Activated naive CD8-positive, alpha-beta T cell treated with anti-CD3 and anti-CD28 coated beads, Interleukin-2, amount 50 U/mL, for 24 hours (primary cell): ENCODE data around the gene ATP8A2.
A peak's percentile ranks its signal among the peaks of the same experiment; 100 is the strongest.

Experiments used
- ATAC-seq: fragments of 150-1000 bp; cut with Tn5 transposase; one replicate; pipeline ENCODE4 v1.10.0; 2021
- DNase-seq: peaks from one replicate; pipeline ENCODE4 v3.0.0; 2021
- H3K27ac Mint-ChIP-seq: one replicate; pipeline ENCODE4 v1.8.0; 2021; ENCODE audit warnings: mild to moderate bottlenecking, mixed read lengths
- H3K27me3 Mint-ChIP-seq: one replicate; pipeline ENCODE4 v1.8.0; 2021; ENCODE audit warnings: mixed read lengths
- H3K36me3 Mint-ChIP-seq: one replicate; pipeline ENCODE4 v1.8.0; 2021; ENCODE audit warnings: low read depth, mixed read lengths
- H3K4me1 Mint-ChIP-seq: one replicate; pipeline ENCODE4 v1.8.0; 2021; ENCODE audit warnings: mixed read lengths
- H3K4me3 Mint-ChIP-seq: one replicate; pipeline ENCODE4 v1.8.0; 2021; ENCODE audit warnings: mild to moderate bottlenecking, moderate library complexity, mixed read lengths
- H3K9me3 Mint-ChIP-seq: one replicate; pipeline ENCODE4 v1.8.0; 2021; ENCODE audit warnings: mixed read lengths

Gene ATP8A2

GRCh38 chr13:25678398-25678797 lies 306.6 kb downstream of the ATP8A2 start:
- no peak for ATAC-seq
- H3K27ac Mint-ChIP-seq: no peak overlapping the region

GRCh38 chr13:25679159-25679558 lies 307.4 kb downstream of the ATP8A2 start:
- ATAC-seq: no peak
- Mint-ChIP-seq H3K4me1 (no peaks in the 10 kb centered on the region), H3K27me3 (no peaks in the 10 kb centered on the region), H3K27ac (no peak overlapping the region), H3K4me3 (no peak overlapping the region), H3K9me3 (peaks cover 4% of the 10 kb centered on the region), H3K36me3 (no peaks in the 10 kb centered on the region)
- no peak for DNase-seq

More at GRCh38 chr13:25678398-25678797, 306.6 kb downstream of the ATP8A2 start:
- DNase-seq: peak; percentile 2
- Mint-ChIP-seq H3K4me3 (no peak overlapping the region), H3K36me3 (no peaks in the 10 kb centered on the region), H3K4me1 (no peaks in the 10 kb centered on the region), H3K9me3 (peaks cover 4% of the 10 kb centered on the region), H3K27me3 (no peaks in the 10 kb centered on the region)

DNA sequence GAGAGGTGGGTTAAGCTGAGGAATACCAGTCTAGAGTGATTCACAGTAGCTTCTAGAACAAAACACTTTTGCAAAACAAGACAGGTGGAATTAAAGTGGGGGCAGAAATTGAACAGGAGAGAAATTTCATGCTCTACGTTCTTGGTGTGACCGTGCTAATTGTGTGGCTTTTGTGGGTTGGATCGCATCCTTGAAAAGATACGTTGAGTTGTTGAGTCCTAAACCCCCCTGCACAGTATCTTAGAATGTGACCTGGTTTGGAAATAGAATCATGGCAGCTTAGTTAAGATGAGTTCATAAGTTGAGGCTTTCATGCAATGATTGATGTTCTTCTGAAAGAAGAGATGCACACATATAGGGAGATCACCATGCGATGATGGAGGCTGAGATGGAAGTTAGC lies 308.2 kb downstream of the ATP8A2 start:
- H3K9me3 Mint-ChIP-seq: peaks cover 4% of the 10 kb centered on the region
- ATAC-seq (no peak), DNase-seq (no peak)
- no peaks in the 10 kb centered on the region for H3K36me3 Mint-ChIP-seq
- no peaks in the 10 kb centered on the region for H3K27me3 Mint-ChIP-seq
- no peak overlapping the region for H3K4me3 Mint-ChIP-seq
- H3K27ac Mint-ChIP-seq: no peak overlapping the region
- H3K4me1 Mint-ChIP-seq: no peaks in the 10 kb centered on the region

DNA sequence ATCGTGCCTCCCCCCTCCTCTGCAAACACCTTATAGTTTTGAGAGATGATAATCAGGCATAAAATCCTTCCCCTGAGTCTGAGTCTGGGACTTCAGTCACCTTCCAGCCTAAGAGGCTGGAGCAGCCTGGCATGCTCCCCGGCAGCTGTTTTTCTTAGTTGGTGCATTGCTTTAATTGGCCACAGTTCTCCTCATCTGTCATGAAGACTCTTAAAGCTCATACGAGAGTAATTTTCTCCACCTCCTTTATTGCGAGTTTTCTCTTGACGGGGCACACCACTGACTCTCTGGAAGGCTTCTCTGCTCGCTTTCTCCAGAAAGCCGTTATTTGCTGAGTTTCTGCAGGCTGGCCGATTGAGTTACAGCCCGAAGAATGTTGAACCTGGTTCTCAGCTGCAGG lies 310.5 kb downstream of the ATP8A2 start:
- Mint-ChIP-seq H3K27me3 (no peaks in the 10 kb centered on the region), H3K27ac (no peak overlapping the region), H3K4me3 (no peak overlapping the region), H3K36me3 (no peaks in the 10 kb centered on the region), H3K4me1 (no peaks in the 10 kb centered on the region), H3K9me3 (peaks cover 4% of the 10 kb centered on the region)
- ATAC-seq: no peak
- no peak for DNase-seq

DNA sequence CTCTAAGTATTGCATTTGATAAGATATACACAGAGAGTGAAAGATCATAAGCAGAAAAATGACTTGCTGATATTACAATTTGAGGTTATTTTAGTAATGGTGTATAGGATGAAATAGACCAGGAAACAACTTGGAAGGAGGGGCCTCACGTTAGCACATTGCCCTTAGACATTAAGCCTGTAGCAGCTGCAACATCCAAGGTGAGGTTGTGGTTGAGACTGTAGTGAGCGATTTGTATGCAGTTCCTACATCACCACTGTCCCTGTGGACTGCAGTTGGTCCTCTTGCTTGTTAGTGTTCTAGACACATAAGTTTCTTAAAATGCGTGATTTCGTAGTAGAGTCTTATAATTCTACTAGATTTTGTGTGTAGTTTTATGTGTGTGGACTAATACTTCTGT lies 311.3 kb downstream of the ATP8A2 start:
- ATAC-seq: no peak
- DNase-seq: no peak
- no peak overlapping the region for H3K4me3 Mint-ChIP-seq
- peaks cover 4% of the 10 kb centered on the region for H3K9me3 Mint-ChIP-seq
- no peaks in the 10 kb centered on the region for H3K4me1 Mint-ChIP-seq
- H3K27ac Mint-ChIP-seq: no peak overlapping the region
- H3K27me3 Mint-ChIP-seq: no peaks in the 10 kb centered on the region
- H3K36me3 Mint-ChIP-seq: no peaks in the 10 kb centered on the region

DNA sequence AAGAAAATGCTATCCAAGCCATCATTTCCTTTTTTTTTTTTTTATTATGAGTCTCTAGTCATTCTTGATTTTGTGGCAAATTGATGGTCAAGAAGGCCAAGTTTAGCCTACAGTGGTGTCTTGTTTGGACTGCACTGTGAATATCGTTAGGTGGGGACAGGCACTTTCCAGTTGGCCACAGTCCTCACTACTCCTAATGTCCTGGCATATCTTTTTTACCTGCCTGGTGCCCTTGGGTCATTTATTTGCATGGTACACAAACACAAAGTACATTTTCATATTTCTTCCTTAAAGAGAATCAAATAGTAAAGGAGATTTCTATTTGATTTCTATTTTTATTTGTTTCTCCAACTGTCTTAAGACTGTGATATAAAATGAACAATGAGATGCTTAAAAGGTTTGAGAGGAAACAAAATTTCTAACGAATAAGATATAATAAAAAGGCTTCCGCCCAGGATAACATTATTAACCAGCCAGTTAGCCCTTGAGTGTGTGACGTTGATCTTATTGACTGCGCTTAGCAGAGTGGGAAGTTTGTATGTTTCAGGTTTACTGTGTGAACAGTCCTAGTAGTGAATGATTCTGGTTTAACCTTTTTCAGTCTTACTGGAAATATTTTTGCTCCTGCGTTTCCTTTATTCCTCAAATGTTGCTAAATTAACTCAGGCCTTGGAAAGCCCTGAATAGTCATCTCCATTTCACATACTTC lies 312.0 kb downstream of the ATP8A2 start:
- no peak for ATAC-seq
- H3K9me3 Mint-ChIP-seq: peaks cover 4% of the 10 kb centered on the region
- H3K27me3 Mint-ChIP-seq: no peaks in the 10 kb centered on the region

DNA sequence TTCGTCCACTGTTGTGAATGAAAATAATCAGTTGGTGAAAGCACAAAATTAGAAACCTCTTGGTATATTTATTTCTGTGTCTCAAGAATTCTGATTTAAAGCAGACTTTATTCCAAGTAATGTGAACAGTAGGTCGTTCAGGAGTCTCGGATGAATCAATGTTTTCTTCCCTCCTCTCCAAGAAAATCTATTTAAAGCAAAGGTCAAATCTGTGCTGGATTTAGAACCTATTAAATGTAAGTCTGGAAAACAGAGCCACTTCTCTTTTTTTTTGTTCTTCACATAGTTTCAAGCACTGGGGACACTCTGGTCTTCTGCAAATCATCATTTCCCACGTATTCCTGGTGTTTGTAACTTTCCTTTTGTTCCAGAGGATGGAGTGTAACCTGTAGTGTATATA lies 312.7 kb downstream of the ATP8A2 start:
- Mint-ChIP-seq H3K4me3 (no peak overlapping the region), H3K27me3 (no peaks in the 10 kb centered on the region), H3K9me3 (peaks cover 4% of the 10 kb centered on the region), H3K36me3 (no peaks in the 10 kb centered on the region), H3K4me1 (no peaks in the 10 kb centered on the region), H3K27ac (no peak overlapping the region)
- DNase-seq (no peak), ATAC-seq (no peak)

More for the DNA sequence above, 312.0 kb downstream of the ATP8A2 start:
- DNase-seq: no peak
- H3K36me3 Mint-ChIP-seq: no peaks in the 10 kb centered on the region
- no peak overlapping the region for H3K4me3 Mint-ChIP-seq
- no peak overlapping the region for H3K27ac Mint-ChIP-seq
- H3K4me1 Mint-ChIP-seq: no peaks in the 10 kb centered on the region

GRCh38 chr13:25686831-25687470 lies 315.2 kb downstream of the ATP8A2 start:
- ATAC-seq: no peak
- Mint-ChIP-seq H3K36me3 (no peaks in the 10 kb centered on the region), H3K27me3 (no peaks in the 10 kb centered on the region), H3K27ac (no peak overlapping the region), H3K4me1 (no peaks in the 10 kb centered on the region), H3K4me3 (no peak overlapping the region), H3K9me3 (no peaks in the 10 kb centered on the region)
- no peak for DNase-seq

GRCh38 chr13:25687471-25688225 lies 315.9 kb downstream of the ATP8A2 start:
- Mint-ChIP-seq H3K9me3 (no peaks in the 10 kb centered on the region), H3K27me3 (no peaks in the 10 kb centered on the region), H3K4me1 (no peaks in the 10 kb centered on the region), H3K36me3 (no peaks in the 10 kb centered on the region), H3K27ac (no peak overlapping the region), H3K4me3 (no peak overlapping the region)
- DNase-seq (no peak), ATAC-seq (no peak)

GRCh38 chr13:25688536-25688935 lies 316.8 kb downstream of the ATP8A2 start:
- no peak for ATAC-seq
- H3K9me3 Mint-ChIP-seq: no peaks in the 10 kb centered on the region
- no peak for DNase-seq
- no peak overlapping the region for H3K4me3 Mint-ChIP-seq
- H3K4me1 Mint-ChIP-seq: no peaks in the 10 kb centered on the region
- no peak overlapping the region for H3K27ac Mint-ChIP-seq
- H3K27me3 Mint-ChIP-seq: no peaks in the 10 kb centered on the region
- no peaks in the 10 kb centered on the region for H3K36me3 Mint-ChIP-seq

- ATAC-seq: no peak
- no peaks in the 10 kb centered on the region for H3K4me1 Mint-ChIP-seq
- no peaks in the 10 kb centered on the region for H3K36me3 Mint-ChIP-seq
- no peaks in the 10 kb centered on the region for H3K27me3 Mint-ChIP-seq
- H3K9me3 Mint-ChIP-seq: no peaks in the 10 kb centered on the region
- H3K4me3 Mint-ChIP-seq: no peak overlapping the region
- no peak overlapping the region for H3K27ac Mint-ChIP-seq
- DNase-seq: no peak
Measured at GRCh38 chr13:25689539-25689938, 317.8 kb downstream of the ATP8A2 start.

DNA sequence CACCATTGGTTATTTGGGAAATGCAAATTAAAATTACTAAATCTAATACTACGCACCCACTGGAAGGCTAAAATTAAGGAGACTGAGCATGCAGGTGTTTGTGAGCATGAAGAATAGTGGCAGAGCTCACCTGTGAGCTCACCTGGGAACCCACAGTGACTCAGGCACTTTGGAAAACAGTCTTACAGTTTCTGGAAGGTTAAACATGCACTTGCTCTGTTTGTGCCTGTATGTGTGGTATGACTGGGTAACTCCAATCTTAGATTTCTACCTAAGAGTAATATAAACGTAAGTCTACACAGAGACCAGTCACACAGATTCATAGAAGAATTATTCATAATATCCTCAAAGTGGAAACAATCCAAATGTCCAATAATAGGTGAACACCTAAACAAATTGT lies 318.8 kb downstream of the ATP8A2 start:
- no peak for DNase-seq
- H3K4me1 Mint-ChIP-seq: no peaks in the 10 kb centered on the region
- no peak overlapping the region for H3K27ac Mint-ChIP-seq
- H3K36me3 Mint-ChIP-seq: no peaks in the 10 kb centered on the region
- no peak overlapping the region for H3K4me3 Mint-ChIP-seq
- H3K9me3 Mint-ChIP-seq: no peaks in the 10 kb centered on the region
- no peak for ATAC-seq
- H3K27me3 Mint-ChIP-seq: no peaks in the 10 kb centered on the region

DNA sequence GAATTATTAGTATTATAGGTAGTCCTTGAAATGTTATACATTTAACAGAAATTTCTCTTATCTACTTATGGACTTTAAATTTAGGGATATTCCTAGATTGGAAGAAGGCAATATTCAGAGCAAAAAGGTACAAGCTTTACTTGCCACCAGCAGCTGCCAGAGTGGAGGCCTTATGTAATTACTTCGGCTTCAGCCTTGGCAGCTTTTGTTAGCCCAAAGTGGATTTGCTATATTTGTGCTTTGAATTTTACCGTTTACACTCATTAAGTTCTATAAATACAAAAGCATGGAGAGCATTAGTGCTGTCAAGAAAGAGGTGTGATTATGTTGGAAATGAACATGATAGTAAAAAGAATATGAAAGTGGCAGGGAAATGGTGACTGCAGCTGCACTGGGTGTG lies 319.9 kb downstream of the ATP8A2 start:
- H3K4me1 Mint-ChIP-seq: no peaks in the 10 kb centered on the region
- DNase-seq (no peak), ATAC-seq (no peak)
- no peaks in the 10 kb centered on the region for H3K36me3 Mint-ChIP-seq
- H3K27ac Mint-ChIP-seq: no peak overlapping the region
- no peaks in the 10 kb centered on the region for H3K9me3 Mint-ChIP-seq
- no peaks in the 10 kb centered on the region for H3K27me3 Mint-ChIP-seq
- no peak overlapping the region for H3K4me3 Mint-ChIP-seq

GRCh38 chr13:25692099-25692498 lies 320.3 kb downstream of the ATP8A2 start:
- H3K27ac Mint-ChIP-seq: no peak overlapping the region
- DNase-seq: no peak
- H3K27me3 Mint-ChIP-seq: no peaks in the 10 kb centered on the region
- no peaks in the 10 kb centered on the region for H3K4me1 Mint-ChIP-seq
- H3K36me3 Mint-ChIP-seq: no peaks in the 10 kb centered on the region
- ATAC-seq: no peak
- no peak overlapping the region for H3K4me3 Mint-ChIP-seq
- no peaks in the 10 kb centered on the region for H3K9me3 Mint-ChIP-seq

- DNase-seq (no peak), ATAC-seq (no peak)
- Mint-ChIP-seq H3K36me3 (no peaks in the 10 kb centered on the region), H3K27ac (no peak overlapping the region), H3K4me3 (no peak overlapping the region), H3K27me3 (no peaks in the 10 kb centered on the region), H3K9me3 (no peaks in the 10 kb centered on the region), H3K4me1 (no peaks in the 10 kb centered on the region)
Measured at GRCh38 chr13:25699056-25699455, 327.3 kb downstream of the ATP8A2 start.
